Measurements from ENCODE around the gene DCHS1.

Gene DCHS1

DNA sequence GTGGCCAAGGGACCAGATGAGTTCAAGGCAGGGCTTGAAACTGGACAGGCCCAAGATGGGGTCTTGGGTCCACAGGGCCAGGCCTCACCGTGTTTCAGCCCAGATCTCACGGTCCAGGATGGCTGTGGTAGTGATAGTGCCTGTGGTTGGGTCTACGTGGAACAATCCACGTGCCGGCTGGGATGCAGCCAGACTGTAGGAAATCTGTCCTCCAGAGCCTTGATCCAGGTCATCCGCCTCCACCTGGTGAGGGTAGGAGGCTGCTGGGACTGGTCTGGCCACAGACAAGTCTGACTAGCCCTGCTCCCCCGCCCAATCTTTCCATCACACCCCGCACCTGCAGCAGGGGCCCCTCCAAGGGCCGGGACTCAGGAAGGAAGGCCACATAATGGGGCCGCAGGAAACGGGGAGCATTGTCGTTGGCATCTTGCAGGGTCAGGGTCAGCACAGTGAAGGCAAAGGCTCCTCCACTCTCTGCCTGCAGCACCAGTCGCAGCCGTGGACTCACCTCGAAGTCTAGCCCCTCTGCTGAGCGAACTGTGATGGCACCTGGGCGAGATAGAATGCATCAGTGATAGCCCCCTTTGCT, 29.7 kb downstream of the DCHS1 start:
- H4K12ac ChIP-seq (ENCODE audit: low read depth, low read length), result no peak overlapping the region
- H3K14ac ChIP-seq (ENCODE audit: low read length), result no peak overlapping the region
- H2AFZ ChIP-seq (ENCODE audit: insufficient read depth, low read length, poor library complexity), result no peak overlapping the region
- H3K79me1 ChIP-seq (ENCODE audit: low read length), result no peaks in the 10 kb centered on the region
- H3K9ac ChIP-seq (ENCODE audit: low read length), result no peak overlapping the region
- no peak overlapping the region for H3K27ac ChIP-seq (ENCODE audit: low read depth, low read length)
- H2BK5ac ChIP-seq (ENCODE audit: low read depth, low read length, poor library complexity), result no peak overlapping the region
- H2AK5ac ChIP-seq (ENCODE audit: low read length), result no peak overlapping the region
- H3K4me2 ChIP-seq (ENCODE audit: low read length), result no peak overlapping the region
- no peak for DNase-seq
- peak overlapping the region; percentile 10 for H3K4me3 ChIP-seq (ENCODE audit: low read depth, low read length)
- H3K79me2 ChIP-seq (ENCODE audit: control insufficient read depth, insufficient read depth, low read length, poor library complexity), result no peaks in the 10 kb centered on the region
- no peak overlapping the region for H4K8ac ChIP-seq (ENCODE audit: low read depth, low read length)
- no peak overlapping the region for H2BK120ac ChIP-seq (ENCODE audit: insufficient read depth, low read length, poor library complexity)
- peaks cover 6 to 10% of the 10 kb centered on the region in 2 experiments for H3K4me1 ChIP-seq (ENCODE audit: control insufficient read depth in 1 of 2, insufficient read depth in 2 of 2, low read length in 2 of 2)
- no peak overlapping the region for H3K23ac ChIP-seq (ENCODE audit: low read length)
- WGBS (ENCODE audit: extremely low coverage, insufficient coverage, insufficient read length), result no CpG with 5 or more reads among the region's 17 CpGs
- no peak overlapping the region for H4K91ac ChIP-seq (ENCODE audit: low read depth, low read length)
- no peak overlapping the region for H2BK12ac ChIP-seq (ENCODE audit: low read length)
- no peaks in the 10 kb centered on the region for H3K36me3 ChIP-seq (ENCODE audit: control insufficient read depth in 1 of 2, insufficient read depth in 2 of 2, low read length in 2 of 2)
- peaks cover 20% of the 10 kb centered on the region for H3K27me3 ChIP-seq (ENCODE audit: insufficient read depth, low read length)
- H3K9me3 ChIP-seq (ENCODE audit: insufficient read depth, low read depth, low read length), result peaks cover 12% of the 10 kb centered on the region
- H3K4ac ChIP-seq (ENCODE audit: low read depth, low read length), result no peak overlapping the region
- no peak overlapping the region for H3K18ac ChIP-seq (ENCODE audit: low read length)

DNA sequence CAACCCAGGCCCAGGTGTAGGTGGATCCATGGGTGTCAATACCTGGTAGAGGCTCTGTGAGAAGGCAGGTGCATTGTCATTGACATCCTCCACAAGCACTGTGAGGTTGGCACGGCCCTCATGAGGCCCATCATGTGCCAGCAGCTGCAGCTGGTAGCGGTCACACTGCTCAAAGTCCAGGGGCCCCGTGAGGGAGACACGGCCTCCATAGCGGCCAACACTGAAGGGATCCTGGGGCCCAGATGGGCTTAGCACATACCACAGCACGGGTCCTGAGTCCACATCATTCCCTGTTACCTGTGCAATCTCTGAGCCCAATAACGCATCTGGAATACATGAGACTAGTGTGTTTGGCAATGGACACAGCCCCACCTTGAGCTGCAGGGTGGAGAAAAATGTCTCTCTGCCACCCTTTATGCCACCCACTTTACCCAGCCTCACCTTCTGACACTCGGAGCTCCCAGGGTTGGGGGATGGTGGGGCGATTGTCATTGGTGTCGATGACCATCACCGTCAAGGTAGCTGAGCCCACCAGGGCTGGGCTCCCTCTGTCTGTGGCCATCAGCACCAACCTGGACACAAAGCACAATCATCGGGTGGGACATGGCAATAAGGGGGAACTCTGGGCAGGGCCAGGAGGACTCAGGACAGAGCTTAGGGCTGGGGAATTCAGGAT, 30.3 kb downstream of the DCHS1 start:
- no peak overlapping the region for H3K23ac ChIP-seq (ENCODE audit: low read length)
- H3K9ac ChIP-seq (ENCODE audit: low read length), result no peak overlapping the region
- H3K79me2 ChIP-seq (ENCODE audit: control insufficient read depth, insufficient read depth, low read length, poor library complexity), result no peaks in the 10 kb centered on the region
- no peaks in the 10 kb centered on the region for H3K79me1 ChIP-seq (ENCODE audit: low read length)
- peaks cover 11% of the 10 kb centered on the region for H3K9me3 ChIP-seq (ENCODE audit: insufficient read depth, low read depth, low read length)
- no peak overlapping the region for H2BK5ac ChIP-seq (ENCODE audit: low read depth, low read length, poor library complexity)
- WGBS (ENCODE audit: extremely low coverage, insufficient coverage, insufficient read length), result no CpG with 5 or more reads among the region's 12 CpGs
- no peak overlapping the region for H3K4me3 ChIP-seq (ENCODE audit: low read depth, low read length)
- H4K12ac ChIP-seq (ENCODE audit: low read depth, low read length), result no peak overlapping the region
- no peak overlapping the region for H2AFZ ChIP-seq (ENCODE audit: insufficient read depth, low read length, poor library complexity)
- H3K27me3 ChIP-seq (ENCODE audit: insufficient read depth, low read length), result peaks cover 14% of the 10 kb centered on the region
- H2AK5ac ChIP-seq (ENCODE audit: low read length), result no peak overlapping the region
- H4K8ac ChIP-seq (ENCODE audit: low read depth, low read length), result no peak overlapping the region
- H3K4ac ChIP-seq (ENCODE audit: low read depth, low read length), result no peak overlapping the region
- no peak for DNase-seq
- H4K91ac ChIP-seq (ENCODE audit: low read depth, low read length), result no peak overlapping the region
- H3K27ac ChIP-seq (ENCODE audit: low read depth, low read length), result no peak overlapping the region
- no peak overlapping the region for H3K14ac ChIP-seq (ENCODE audit: low read length)
- H3K4me2 ChIP-seq (ENCODE audit: low read length), result no peak overlapping the region
- peaks cover 2 to 4% of the 10 kb centered on the region in 2 experiments for H3K4me1 ChIP-seq (ENCODE audit: control insufficient read depth in 1 of 2, insufficient read depth in 2 of 2, low read length in 2 of 2)
- no peak overlapping the region for H2BK12ac ChIP-seq (ENCODE audit: low read length)
- no peaks in the 10 kb centered on the region for H3K36me3 ChIP-seq (ENCODE audit: control insufficient read depth in 1 of 2, insufficient read depth in 2 of 2, low read length in 2 of 2)
- no peak overlapping the region for H2BK120ac ChIP-seq (ENCODE audit: insufficient read depth, low read length, poor library complexity)
- no peak overlapping the region for H3K18ac ChIP-seq (ENCODE audit: low read length)

DNA sequence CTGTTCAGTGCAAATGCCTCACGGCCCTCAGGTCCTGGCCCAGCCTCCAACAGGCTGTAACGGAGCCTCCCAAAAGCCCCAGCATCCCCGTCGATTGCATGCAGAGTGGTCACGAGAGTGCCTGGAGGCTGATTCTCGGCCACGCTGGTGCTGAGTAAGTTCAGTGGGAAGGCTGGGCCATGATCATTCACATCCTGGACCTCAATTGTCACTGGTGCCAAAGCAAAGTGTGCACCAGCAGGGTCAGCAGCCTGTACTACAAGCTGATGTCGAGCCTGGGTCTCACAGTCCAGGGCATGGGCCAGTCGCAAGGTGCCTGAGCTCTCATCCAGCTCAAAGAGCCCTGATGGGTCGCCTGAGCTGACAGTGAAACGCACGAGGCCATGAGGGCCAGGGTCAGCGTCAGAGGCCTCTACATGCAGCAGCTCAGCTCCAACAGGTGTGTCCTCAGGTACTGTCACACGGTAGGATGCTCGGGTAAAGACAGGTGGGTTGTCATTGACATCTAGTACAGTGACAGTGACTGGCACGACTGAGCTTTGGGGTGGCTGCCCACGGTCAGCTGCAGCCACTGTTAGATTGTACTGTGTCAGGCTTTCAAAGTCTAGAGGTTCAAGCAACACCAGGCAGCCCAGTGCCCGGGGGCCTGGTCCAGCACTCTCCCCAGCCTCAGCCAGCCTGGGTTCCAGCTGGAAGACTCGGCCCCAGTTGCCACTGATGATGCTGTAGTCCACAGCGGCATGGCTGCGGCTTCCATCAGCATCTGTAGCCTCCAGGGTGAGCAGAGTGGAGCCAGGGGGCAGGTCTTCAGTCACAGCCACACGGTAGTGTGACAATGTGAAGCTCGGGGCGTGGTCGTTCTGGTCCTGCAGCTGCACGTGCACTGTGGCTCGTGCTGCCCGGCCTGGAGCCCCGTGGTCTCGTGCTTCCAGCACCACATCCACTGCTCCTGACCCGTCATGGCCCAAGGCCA, 31.9 kb downstream of the DCHS1 start:
- Histone ChIP-seq H3K14ac (ENCODE audit: low read length) (no peak overlapping the region), H2AFZ (ENCODE audit: insufficient read depth, low read length, poor library complexity) (no peak overlapping the region), H4K8ac (ENCODE audit: low read depth, low read length) (no peak overlapping the region), H3K4me2 (ENCODE audit: low read length) (no peak overlapping the region), H3K27ac (ENCODE audit: low read depth, low read length) (no peak overlapping the region), H3K18ac (ENCODE audit: low read length) (no peak overlapping the region), H2BK120ac (ENCODE audit: insufficient read depth, low read length, poor library complexity) (no peak overlapping the region), H3K4me1 (ENCODE audit: control insufficient read depth in 1 of 2, insufficient read depth in 2 of 2, low read length in 2 of 2) (peaks cover 1 to 3% of the 10 kb centered on the region in 2 experiments), H4K91ac (ENCODE audit: low read depth, low read length) (no peak overlapping the region), H3K79me2 (ENCODE audit: control insufficient read depth, insufficient read depth, low read length, poor library complexity) (peaks cover 2% of the 10 kb centered on the region), H3K79me1 (ENCODE audit: low read length) (peaks cover 5% of the 10 kb centered on the region), H4K12ac (ENCODE audit: low read depth, low read length) (no peak overlapping the region), H3K36me3 (ENCODE audit: control insufficient read depth in 1 of 2, insufficient read depth in 2 of 2, low read length in 2 of 2) (no peaks in the 10 kb centered on the region), H2BK5ac (ENCODE audit: low read depth, low read length, poor library complexity) (no peak overlapping the region), H3K9ac (ENCODE audit: low read length) (no peak overlapping the region), H3K27me3 (ENCODE audit: insufficient read depth, low read length) (peaks cover 5% of the 10 kb centered on the region), H3K4me3 (ENCODE audit: low read depth, low read length) (no peak overlapping the region), H3K9me3 (ENCODE audit: insufficient read depth, low read depth, low read length) (peaks cover 5% of the 10 kb centered on the region), H3K23ac (ENCODE audit: low read length) (no peak overlapping the region), H2AK5ac (ENCODE audit: low read length) (no peak overlapping the region), H2BK12ac (ENCODE audit: low read length) (no peak overlapping the region), H3K4ac (ENCODE audit: low read depth, low read length) (no peak overlapping the region)
- DNase-seq, result no peak
- no CpG with 5 or more reads among the region's 31 CpGs for WGBS (ENCODE audit: extremely low coverage, insufficient coverage, insufficient read length)

DNA sequence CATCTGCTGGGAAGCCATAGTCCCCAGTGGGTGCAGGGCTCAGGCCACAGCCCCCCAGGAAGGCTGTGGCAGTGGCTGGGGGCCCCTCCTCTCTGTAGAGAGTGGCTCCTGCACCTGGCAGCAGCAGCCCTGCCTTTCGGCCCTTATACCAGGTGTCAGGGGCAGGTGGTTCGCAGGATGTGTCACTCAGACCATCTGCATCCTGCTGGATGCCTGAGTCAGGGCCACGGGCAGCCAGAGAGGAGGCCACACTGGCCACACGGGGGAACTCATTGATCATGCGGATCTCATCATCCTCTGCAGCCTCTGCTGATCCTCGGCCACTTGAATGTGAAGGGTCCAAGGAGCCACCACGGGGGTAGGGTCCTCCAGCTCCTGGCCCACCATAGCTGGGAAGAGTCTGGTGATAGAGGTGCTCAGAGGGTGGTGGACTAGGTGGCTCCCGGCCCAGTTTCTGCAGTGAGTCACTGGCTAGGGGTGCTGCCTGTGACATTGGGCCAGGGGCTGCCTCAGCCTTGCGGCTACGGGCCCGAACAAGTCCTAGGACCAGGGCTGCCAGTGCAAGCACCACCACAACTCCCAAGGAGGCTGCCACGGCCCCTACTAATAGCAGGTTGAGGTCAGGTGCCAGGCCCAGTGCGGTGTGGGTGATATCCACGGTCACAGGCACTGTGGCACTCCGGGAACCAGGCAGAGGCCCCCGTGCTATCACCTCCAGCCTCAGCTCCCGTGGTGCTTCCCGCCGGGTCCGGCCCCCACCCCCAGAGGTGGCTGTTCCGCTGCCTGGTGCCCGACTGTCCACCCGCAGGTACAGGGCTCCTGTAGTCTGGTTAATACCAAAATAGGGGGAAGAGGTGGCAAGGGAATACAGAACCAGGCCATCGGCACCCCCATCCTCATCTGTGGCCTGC, 33.1 kb downstream of the DCHS1 start:
- no peak overlapping the region for H2BK120ac ChIP-seq (ENCODE audit: insufficient read depth, low read length, poor library complexity)
- H3K9ac ChIP-seq (ENCODE audit: low read length), result no peak overlapping the region
- no peaks in the 10 kb centered on the region for H3K27me3 ChIP-seq (ENCODE audit: insufficient read depth, low read length)
- no CpG with 5 or more reads among the region's 24 CpGs for WGBS (ENCODE audit: extremely low coverage, insufficient coverage, insufficient read length)
- no peaks in the 10 kb centered on the region for H3K36me3 ChIP-seq (ENCODE audit: control insufficient read depth in 1 of 2, insufficient read depth in 2 of 2, low read length in 2 of 2)
- no peak overlapping the region for H2BK12ac ChIP-seq (ENCODE audit: low read length)
- H3K4me3 ChIP-seq (ENCODE audit: low read depth, low read length), result no peak overlapping the region
- H4K12ac ChIP-seq (ENCODE audit: low read depth, low read length), result no peak overlapping the region
- H4K91ac ChIP-seq (ENCODE audit: low read depth, low read length), result no peak overlapping the region
- H3K4me1 ChIP-seq (ENCODE audit: control insufficient read depth in 1 of 2, insufficient read depth in 2 of 2, low read length in 2 of 2), result peaks cover 7% of the 10 kb centered on the region in 2 experiments
- peaks cover 3% of the 10 kb centered on the region for H3K79me2 ChIP-seq (ENCODE audit: control insufficient read depth, insufficient read depth, low read length, poor library complexity)
- no peak overlapping the region for H3K23ac ChIP-seq (ENCODE audit: low read length)
- no peak overlapping the region for H3K14ac ChIP-seq (ENCODE audit: low read length)
- no peak overlapping the region for H3K27ac ChIP-seq (ENCODE audit: low read depth, low read length)
- H2AK5ac ChIP-seq (ENCODE audit: low read length), result no peak overlapping the region
- peaks cover 5% of the 10 kb centered on the region for H3K9me3 ChIP-seq (ENCODE audit: insufficient read depth, low read depth, low read length)
- no peak overlapping the region for H2AFZ ChIP-seq (ENCODE audit: insufficient read depth, low read length, poor library complexity)
- H3K18ac ChIP-seq (ENCODE audit: low read length), result no peak overlapping the region
- no peak overlapping the region for H3K4me2 ChIP-seq (ENCODE audit: low read length)
- H3K79me1 ChIP-seq (ENCODE audit: low read length), result peaks cover 5% of the 10 kb centered on the region
- peak in 1 of 2 donors; percentile 38 for DNase-seq
- no peak overlapping the region for H2BK5ac ChIP-seq (ENCODE audit: low read depth, low read length, poor library complexity)
- H3K4ac ChIP-seq (ENCODE audit: low read depth, low read length), result no peak overlapping the region
- H4K8ac ChIP-seq (ENCODE audit: low read depth, low read length), result no peak overlapping the region

Data from trophoblast cell (in vitro differentiated cells and primary cell).